SU-DHL-6 (cell line): Measurements from ENCODE around the gene C6orf58.

ENCODE experiments used
- EZH2phosphoT487 ChIP-seq: fragments of 200-600 bp; sonication (generic), shearing (Covaris generic); conservative IDR thresholded peaks from 2 replicates; pipeline ENCODE4 v1.6.1; 2018; ENCODE audit warnings: mild to moderate bottlenecking, antibody characterized with exemption, low read length, moderate library complexity, mixed read lengths
- TF ChIP-seq, protein P1 (sequence below): fragments of 200-600 bp; sonication (generic); IDR thresholded peaks from one replicate; pipeline ENCODE4 v1.5.1; 2017; ENCODE audit warnings: antibody characterized with exemption, mild to moderate bottlenecking, low read length, moderate library complexity; ENCODE audit not compliant: insufficient read depth, poor library complexity, severe bottlenecking

DNA sequence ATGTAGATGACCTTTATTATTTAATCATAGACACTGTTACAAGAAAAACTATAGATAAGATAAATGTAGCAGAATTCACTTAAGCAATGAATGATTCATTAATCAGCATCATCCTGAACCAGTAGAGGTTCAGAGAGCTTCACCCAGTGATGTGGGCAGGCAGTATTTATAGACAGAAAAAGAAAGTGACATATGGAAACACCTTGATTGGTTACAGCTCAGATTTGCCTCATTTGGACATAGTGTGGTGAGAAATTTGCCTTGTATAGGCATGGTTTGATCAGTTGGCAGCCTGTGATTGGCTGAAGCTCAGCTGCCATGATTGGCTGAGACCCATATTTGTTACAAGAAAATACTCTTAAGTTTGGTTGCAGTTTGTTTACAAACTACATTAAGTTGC lies 4.6 kb downstream of the C6orf58 start:
- TF ChIP-seq, protein P1, sequence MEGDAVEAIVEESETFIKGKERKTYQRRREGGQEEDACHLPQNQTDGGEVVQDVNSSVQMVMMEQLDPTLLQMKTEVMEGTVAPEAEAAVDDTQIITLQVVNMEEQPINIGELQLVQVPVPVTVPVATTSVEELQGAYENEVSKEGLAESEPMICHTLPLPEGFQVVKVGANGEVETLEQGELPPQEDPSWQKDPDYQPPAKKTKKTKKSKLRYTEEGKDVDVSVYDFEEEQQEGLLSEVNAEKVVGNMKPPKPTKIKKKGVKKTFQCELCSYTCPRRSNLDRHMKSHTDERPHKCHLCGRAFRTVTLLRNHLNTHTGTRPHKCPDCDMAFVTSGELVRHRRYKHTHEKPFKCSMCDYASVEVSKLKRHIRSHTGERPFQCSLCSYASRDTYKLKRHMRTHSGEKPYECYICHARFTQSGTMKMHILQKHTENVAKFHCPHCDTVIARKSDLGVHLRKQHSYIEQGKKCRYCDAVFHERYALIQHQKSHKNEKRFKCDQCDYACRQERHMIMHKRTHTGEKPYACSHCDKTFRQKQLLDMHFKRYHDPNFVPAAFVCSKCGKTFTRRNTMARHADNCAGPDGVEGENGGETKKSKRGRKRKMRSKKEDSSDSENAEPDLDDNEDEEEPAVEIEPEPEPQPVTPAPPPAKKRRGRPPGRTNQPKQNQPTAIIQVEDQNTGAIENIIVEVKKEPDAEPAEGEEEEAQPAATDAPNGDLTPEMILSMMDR: no peak
- TF ChIP-seq EZH2phosphoT487: no peak
